Lower lobe of right lung (tissue), 2 donors: ENCODE results near the gene KIAA1210. TPM values are rescaled to one million over a fixed set of nuclear protein-coding genes. Genes with fewer than 3 reads are reported as not detected.

Source experiments
- ATAC-seq, 2 donors: fragments of 200-7000 bp; cut with Tn5 transposase; one replicate each; pipeline ENCODE4 v1.9.1; 2020 to 2022; ENCODE audit warnings: mild to moderate bottlenecking in 2 of 2, moderate library complexity in 2 of 2
- DNase-seq: peaks from one replicate; pipeline ENCODE4 v3.0.0-alpha.2; 2020
- H3K27ac ChIP-seq: fragments of 200-600 bp; one replicate; pipeline ENCODE4 v1.8.0; 2022
- H3K27me3 ChIP-seq: fragments of 200-600 bp; one replicate; pipeline ENCODE4 v1.8.0; 2022; ENCODE audit warnings: low read depth
- H3K36me3 ChIP-seq: fragments of 200-600 bp; one replicate; pipeline ENCODE4 v1.8.0; 2022; ENCODE audit warnings: mild to moderate bottlenecking
- H3K4me1 ChIP-seq: fragments of 200-600 bp; one replicate; pipeline ENCODE4 v1.8.0; 2022
- H3K4me3 ChIP-seq: fragments of 200-600 bp; one replicate; pipeline ENCODE4 v1.8.0; 2022; ENCODE audit warnings: mild to moderate bottlenecking
- H3K9me3 ChIP-seq: fragments of 200-600 bp; one replicate; pipeline ENCODE4 v1.8.0; 2022
- intact Hi-C: fragments of 100-400 bp; cut with DNase I; formaldehyde crosslinking; loops from one replicate; pipeline ENCODE4 v1.11.0; 2022
- total RNA-seq: library from RNA; stranded (reverse); fragmentation: NEBNext Ultra II Directional; extraction: Animal tissue kit (Norgen Biotek cat#: 25700); gene quantifications from one replicate; pipeline ENCODE4 v1.2.1, GENCODE V29; 2021
- TF ChIP-seq, protein P1 (sequence below): fragments of 200-600 bp; IDR thresholded peaks from one replicate; pipeline ENCODE4 v1.8.0; 2022; ENCODE audit warnings: antibody characterized with exemption, mild to moderate bottlenecking
- donor health status: DM: no; HTN: yes; CAD: no; lungs with severe emphysema.

Gene KIAA1210
- total RNA-seq, 1 donor from 2014 or later: not detected

DNA sequence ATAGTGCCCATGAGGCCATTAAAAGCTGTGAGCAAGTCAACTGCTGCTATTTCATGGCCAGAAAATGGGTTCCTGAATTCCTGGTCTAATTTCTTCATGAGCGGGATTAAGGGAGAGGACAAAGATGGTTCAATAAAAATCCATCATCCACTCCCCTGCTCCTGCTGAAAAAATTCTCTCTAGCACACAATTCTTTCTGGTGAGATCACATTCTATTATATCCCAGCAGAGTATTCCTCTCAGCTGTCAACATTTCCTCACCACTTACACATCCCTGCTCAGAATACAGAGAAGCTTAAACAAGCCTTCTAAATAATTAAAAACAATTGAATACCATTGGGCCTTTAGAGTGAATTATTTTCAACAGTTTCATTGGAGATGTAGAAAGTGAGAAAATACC lies 45.3 kb downstream of the KIAA1210 start:
- Histone ChIP-seq H3K27me3 (no peaks in the 10 kb centered on the region), H3K36me3 (no peaks in the 10 kb centered on the region), H3K4me3 (no peak overlapping the region), H3K9me3 (no peaks in the 10 kb centered on the region), H3K27ac (no peak overlapping the region), H3K4me1 (no peaks in the 10 kb centered on the region)
- no peak for DNase-seq
- ATAC-seq: no peak
- TF ChIP-seq, protein P1, sequence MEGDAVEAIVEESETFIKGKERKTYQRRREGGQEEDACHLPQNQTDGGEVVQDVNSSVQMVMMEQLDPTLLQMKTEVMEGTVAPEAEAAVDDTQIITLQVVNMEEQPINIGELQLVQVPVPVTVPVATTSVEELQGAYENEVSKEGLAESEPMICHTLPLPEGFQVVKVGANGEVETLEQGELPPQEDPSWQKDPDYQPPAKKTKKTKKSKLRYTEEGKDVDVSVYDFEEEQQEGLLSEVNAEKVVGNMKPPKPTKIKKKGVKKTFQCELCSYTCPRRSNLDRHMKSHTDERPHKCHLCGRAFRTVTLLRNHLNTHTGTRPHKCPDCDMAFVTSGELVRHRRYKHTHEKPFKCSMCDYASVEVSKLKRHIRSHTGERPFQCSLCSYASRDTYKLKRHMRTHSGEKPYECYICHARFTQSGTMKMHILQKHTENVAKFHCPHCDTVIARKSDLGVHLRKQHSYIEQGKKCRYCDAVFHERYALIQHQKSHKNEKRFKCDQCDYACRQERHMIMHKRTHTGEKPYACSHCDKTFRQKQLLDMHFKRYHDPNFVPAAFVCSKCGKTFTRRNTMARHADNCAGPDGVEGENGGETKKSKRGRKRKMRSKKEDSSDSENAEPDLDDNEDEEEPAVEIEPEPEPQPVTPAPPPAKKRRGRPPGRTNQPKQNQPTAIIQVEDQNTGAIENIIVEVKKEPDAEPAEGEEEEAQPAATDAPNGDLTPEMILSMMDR: no peak
- intact Hi-C loops: no loop called here

DNA sequence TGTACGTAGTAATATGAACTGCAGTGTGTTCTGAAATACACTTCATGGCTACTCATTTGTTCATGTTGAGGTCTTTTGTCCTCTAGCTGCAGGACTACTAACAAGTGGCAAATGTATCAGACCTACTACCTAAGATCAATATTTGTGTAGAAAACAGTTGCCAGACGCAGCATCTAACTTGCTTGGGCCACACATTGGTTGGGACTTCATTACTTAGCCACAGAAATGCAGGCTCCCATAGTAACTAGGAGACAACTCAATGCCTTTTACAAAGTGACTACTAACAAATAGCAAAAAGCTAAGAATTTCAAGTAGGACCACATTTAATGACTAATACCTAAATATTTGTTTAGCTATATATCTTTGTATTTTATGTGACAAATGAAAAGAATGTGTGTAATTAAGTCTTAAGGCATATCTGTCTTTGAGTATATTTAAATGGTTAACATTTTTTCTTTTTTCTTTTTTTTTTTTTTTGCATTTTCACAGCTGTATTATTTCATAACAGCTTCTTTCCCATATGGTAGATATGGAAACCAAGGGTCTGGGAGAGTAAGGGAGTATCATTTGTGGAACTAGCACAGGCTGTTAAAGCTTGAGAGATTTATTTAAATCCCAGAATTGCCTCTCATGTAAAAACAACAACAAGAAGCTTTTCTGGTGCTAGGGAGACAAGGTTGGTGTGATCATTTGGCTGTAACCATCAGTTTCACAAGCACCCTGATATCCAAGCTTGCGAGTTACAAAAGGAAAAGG lies 52.2 kb downstream of the KIAA1210 start:
- intact Hi-C loops: no loop called here
- H3K4me1 ChIP-seq: no peaks in the 10 kb centered on the region
- no peak overlapping the region for H3K27ac ChIP-seq
- no peaks in the 10 kb centered on the region for H3K36me3 ChIP-seq
- H3K9me3 ChIP-seq: no peaks in the 10 kb centered on the region
- H3K4me3 ChIP-seq: no peak overlapping the region
- DNase-seq: no peak
- no peak for ATAC-seq
- H3K27me3 ChIP-seq: no peaks in the 10 kb centered on the region
- TF ChIP-seq, protein P1: no peak

DNA sequence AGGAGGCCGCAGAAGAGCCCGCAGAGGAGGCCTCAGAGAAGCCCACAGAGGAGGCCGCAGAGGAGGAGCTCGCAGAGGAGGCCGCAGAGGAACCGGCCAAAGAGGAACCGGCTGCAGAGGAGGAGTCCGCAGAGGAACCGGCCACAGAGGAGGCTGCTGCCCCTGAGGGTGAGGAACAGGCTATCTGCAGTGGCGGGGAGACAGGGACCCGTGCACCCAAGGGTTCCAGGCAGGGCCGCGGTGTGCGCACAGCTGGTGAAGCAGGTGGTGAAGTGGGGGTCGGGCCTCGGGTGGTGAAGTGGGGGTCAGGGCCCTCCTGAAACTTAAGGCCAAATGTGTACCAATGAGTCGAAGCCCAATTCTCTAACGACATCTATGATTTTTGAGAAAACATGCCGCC lies 53.7 kb downstream of the KIAA1210 start:
- Histone ChIP-seq H3K27me3 (no peaks in the 10 kb centered on the region), H3K4me1 (no peaks in the 10 kb centered on the region), H3K9me3 (no peaks in the 10 kb centered on the region), H3K27ac (no peak overlapping the region), H3K4me3 (no peak overlapping the region), H3K36me3 (no peaks in the 10 kb centered on the region)
- DNase-seq (no peak), ATAC-seq (no peak)
- TF ChIP-seq, protein P1: no peak
- intact Hi-C loops: no loop called here

DNA sequence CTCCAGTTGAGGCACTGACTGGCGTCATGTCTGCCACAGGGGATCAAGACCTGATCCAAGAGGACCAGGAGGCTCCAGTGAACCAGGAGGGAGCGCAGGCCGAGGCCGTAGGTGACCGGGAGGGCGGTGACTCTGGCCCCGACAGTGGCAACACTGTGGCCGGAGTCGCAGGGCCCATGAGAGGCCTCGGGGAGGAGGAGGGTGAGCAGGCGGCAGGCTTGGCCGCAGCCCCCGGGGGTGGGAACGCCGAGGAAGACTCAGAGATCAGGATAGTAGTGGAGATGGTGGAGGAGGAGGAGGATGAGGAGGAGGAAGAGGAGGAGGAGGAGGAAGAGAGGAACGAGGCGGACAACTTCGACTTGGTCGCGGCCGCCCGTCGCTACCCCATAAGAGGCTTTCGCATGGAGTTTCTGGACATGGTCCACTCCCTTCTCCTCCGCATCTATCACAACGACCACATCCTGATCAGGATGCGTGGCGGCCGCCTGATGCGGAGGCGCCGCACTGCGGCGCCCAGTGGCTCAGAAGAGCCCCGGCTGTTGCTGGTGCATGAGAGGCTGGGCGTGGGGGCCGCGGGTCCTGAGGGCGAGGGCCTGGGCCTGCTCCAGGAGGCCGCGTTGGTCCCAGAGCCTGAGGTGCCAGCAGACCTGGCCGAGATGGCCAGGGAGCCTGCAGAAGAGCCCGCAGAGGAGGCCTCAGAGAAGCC lies 54.3 kb downstream of the KIAA1210 start:
- Histone ChIP-seq H3K4me3 (no peak overlapping the region), H3K27me3 (no peaks in the 10 kb centered on the region), H3K36me3 (no peaks in the 10 kb centered on the region), H3K27ac (no peak overlapping the region), H3K4me1 (no peaks in the 10 kb centered on the region), H3K9me3 (no peaks in the 10 kb centered on the region)
- no peak for ATAC-seq
- TF ChIP-seq, protein P1: no peak
- intact Hi-C loops: no loop called here
- DNase-seq: no peak

DNA sequence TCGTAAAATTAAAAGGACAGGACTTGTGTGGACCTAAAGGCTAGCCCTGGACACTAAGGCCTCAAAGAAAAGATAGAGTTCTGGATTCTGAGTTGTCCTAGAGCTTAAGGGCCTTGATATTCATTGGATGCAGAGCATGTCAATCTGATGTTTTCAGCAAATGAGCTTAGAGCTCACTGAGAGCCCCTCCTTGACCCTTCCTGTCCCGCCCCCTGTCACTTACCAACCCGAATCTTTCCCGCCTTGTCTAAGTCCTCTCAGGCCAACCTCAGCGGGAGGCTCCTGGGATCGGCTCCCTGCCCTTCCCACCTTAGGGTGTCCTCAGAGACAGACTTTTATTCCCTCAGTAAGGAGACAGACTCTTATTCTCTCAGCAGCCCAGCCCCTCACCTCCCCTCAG lies 54.9 kb downstream of the KIAA1210 start, which contains the start of gene CT47C1:
TSS of gene CT47C1 (plus strand) at position 250 of the 400 bp plus-strand sequence. CDS start 233 bp downstream, outside the sequence.
- intact Hi-C loops: no loop called here
- Histone ChIP-seq H3K4me1 (no peaks in the 10 kb centered on the region), H3K36me3 (no peaks in the 10 kb centered on the region), H3K27me3 (no peaks in the 10 kb centered on the region), H3K27ac (no peak within 1 kb of the TSS), H3K4me3 (no peak within 1 kb of the TSS), H3K9me3 (no peaks in the 10 kb centered on the region)
- DNase-seq (no peak), ATAC-seq (no peak)
- TF ChIP-seq, protein P1: no peak
